Measurements from ENCODE around the gene MMP23B. TPM values are rescaled to one million over a fixed set of nuclear protein-coding genes. Genes with fewer than 3 reads are reported as not detected.

The MMP23B gene
- total and polyA plus RNA-seq, 2 of the 8 experiments (the other 6 are each of a cell fraction or from before 2014, with no cell fraction given), result 9.2 to 14.6 TPM

DNA sequence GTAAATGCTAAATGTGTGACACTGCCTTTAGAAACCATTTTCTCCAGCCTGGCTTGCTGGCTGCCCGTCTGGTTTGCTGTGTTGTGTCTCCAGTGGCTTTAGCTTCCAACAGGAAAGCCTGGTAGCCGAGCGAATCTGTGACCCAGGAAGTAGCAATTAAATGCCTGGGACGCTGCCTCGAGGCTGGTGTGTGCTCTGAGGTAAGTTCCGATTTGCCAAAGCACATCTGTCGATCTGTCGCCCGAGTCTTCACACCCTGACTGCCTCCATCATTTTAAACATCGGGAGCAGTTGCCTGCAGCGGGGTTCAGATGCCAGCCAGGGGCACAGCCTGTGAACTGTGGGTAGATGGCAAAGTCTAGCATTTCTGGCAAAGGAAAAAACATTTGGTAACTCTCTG is 14.5 kb upstream of the MMP23B start:
- Histone ChIP-seq H2BK15ac (ENCODE audit: low read length) (no peak overlapping the region), H4K5ac (ENCODE audit: insufficient read length, low read depth, low read length) (no peak overlapping the region), H3K56ac (replicated peaks; ENCODE audit: insufficient read length, low read depth, low read length) (no peak overlapping the region), H2BK120ac (replicated peaks; ENCODE audit: low read depth, low read length) (no peak overlapping the region), H3K23me2 (ENCODE audit: low read depth, low read length) (peaks cover 6% of the 10 kb centered on the region; the same call in 1 of the 2 replicates), H3K4ac (replicated peaks; ENCODE audit: insufficient read length, low read depth, low read length) (no peak overlapping the region), H3K79me2 (ENCODE audit: control insufficient read depth in 1 of 2, insufficient read depth in 2 of 2, low read length in 2 of 2) (peaks cover 0 to 13% of the 10 kb centered on the region in 2 experiments; a peak in 2 of 4 replicates), H2AFZ (ENCODE audit: low read length) (no peak overlapping the region), H4K20me1 (replicated peaks in 1 of 2; ENCODE audit: control insufficient read depth in 1 of 2, insufficient read depth in 2 of 2, low read length in 2 of 2) (peaks cover 6 to 25% of the 10 kb centered on the region in 2 experiments), H3K4me1 (replicated peaks in 1 of 4; ENCODE audit: control insufficient read depth in 3 of 4, insufficient read depth in 4 of 4, low read length in 3 of 4) (peaks cover 0 to 13% (median 5%) of the 10 kb centered on the region in 4 experiments; a peak in 5 of 7 replicates), H3K9ac (replicated peaks in 1 of 4; ENCODE audit: extremely low read depth in 1 of 4, low read depth in 3 of 4, low read length in 3 of 4) (no peak overlapping the region), H3K4me2 (ENCODE audit: insufficient read depth in 1 of 2, low read depth in 2 of 2, low read length in 2 of 2) (no peak overlapping the region; a peak in 1 of 4 replicates), H2BK20ac (ENCODE audit: low read length) (no peak overlapping the region), H3K23ac (ENCODE audit: insufficient read length) (no peak overlapping the region), H2BK5ac (ENCODE audit: low read depth, low read length) (no peak overlapping the region), H3K18ac (ENCODE audit: extremely low read depth, low read length) (no peak overlapping the region), H3K9me3 (ENCODE audit: insufficient read depth in 2 of 2, low read depth in 1 of 2, low read length in 1 of 2) (no peaks in the 10 kb centered on the region), H4K91ac (replicated peaks; ENCODE audit: insufficient read length, low read length) (no peak overlapping the region), H4K8ac (ENCODE audit: extremely low read depth, insufficient read depth, low read length) (no peak overlapping the region), H3K79me1 (ENCODE audit: low read depth, low read length) (peaks cover 3% of the 10 kb centered on the region), H2BK12ac (ENCODE audit: low read depth, low read length) (no peak overlapping the region), H2AK5ac (ENCODE audit: low read depth, low read length) (no peak overlapping the region), H3K27me3 (replicated peaks in 1 of 4; ENCODE audit: control insufficient read depth in 3 of 4, extremely low read depth in 1 of 4, insufficient read depth in 3 of 4, low read length in 3 of 4) (no peaks in the 10 kb centered on the region; a peak in 1 of 7 replicates), H3K4me3 (ENCODE audit: extremely low read depth in 1 of 4, insufficient read depth in 2 of 4, low read depth in 3 of 4, low read length in 4 of 4) (no peak overlapping the region), H3K36me3 (ENCODE audit: control insufficient read depth in 2 of 4, insufficient read depth in 4 of 4, low read length in 3 of 4) (no peaks in the 10 kb centered on the region), H3K14ac (ENCODE audit: insufficient read length) (no peak overlapping the region), H3K27ac (ENCODE audit: low read depth, low read length) (no peak overlapping the region)
- CTCF ChIA-PET (ENCODE audit: partially characterized antibody), result interaction anchor here (1.2 to 1.4 kb wide), 2 partner anchors 67 to 71 kb away, joined by 3 to 4 read pairs; no protein-coding TSS in a partner anchor
- WGBS, 2 experiments (ENCODE audit: extremely low coverage in 1 of 2, insufficient coverage in 1 of 2, insufficient read length in 1 of 2, insufficient replicate concordance in 2 of 2, low coverage in 1 of 2, low lambda C conversion rate in 2 of 2, missing lambda C conversion rate in 1 of 2), result 95% methylated on average over 11 of the region's 11 CpGs; no CpG with 5 or more reads in 1 of the 2 experiments
- FAIRE-seq (no peak), DNase-seq (ENCODE audit: low read depth in 1 of 2, low spot score in 2 of 2) (no peak)
- POLR2A ChIA-PET (ENCODE audit: partially characterized antibody), result interaction anchor here (4.6 kb wide), 1 partner anchor 13 kb away, joined by 34 read pairs; the partner anchor contains the start of gene MMP23B
- TF ChIP-seq, protein P1, sequence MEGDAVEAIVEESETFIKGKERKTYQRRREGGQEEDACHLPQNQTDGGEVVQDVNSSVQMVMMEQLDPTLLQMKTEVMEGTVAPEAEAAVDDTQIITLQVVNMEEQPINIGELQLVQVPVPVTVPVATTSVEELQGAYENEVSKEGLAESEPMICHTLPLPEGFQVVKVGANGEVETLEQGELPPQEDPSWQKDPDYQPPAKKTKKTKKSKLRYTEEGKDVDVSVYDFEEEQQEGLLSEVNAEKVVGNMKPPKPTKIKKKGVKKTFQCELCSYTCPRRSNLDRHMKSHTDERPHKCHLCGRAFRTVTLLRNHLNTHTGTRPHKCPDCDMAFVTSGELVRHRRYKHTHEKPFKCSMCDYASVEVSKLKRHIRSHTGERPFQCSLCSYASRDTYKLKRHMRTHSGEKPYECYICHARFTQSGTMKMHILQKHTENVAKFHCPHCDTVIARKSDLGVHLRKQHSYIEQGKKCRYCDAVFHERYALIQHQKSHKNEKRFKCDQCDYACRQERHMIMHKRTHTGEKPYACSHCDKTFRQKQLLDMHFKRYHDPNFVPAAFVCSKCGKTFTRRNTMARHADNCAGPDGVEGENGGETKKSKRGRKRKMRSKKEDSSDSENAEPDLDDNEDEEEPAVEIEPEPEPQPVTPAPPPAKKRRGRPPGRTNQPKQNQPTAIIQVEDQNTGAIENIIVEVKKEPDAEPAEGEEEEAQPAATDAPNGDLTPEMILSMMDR (IDR thresholded peaks at IDR 0.05; ENCODE audit: control extremely low read depth in 1 of 3, insufficient read depth in 1 of 3, low read depth in 1 of 3, low read length in 3 of 3), result no peak
- TF ChIP-seq SP2 (IDR thresholded peaks at IDR 0.05; ENCODE audit: low read length), result no peak
- no peak for TF ChIP-seq NANOG (IDR thresholded peaks at IDR 0.05; ENCODE audit: insufficient read depth, low read depth, low read length, poor library complexity, severe bottlenecking)
- no peak for TF ChIP-seq JUN (IDR thresholded peaks at IDR 0.05; ENCODE audit: low read depth, low read length)
